Stomach (tissue), 9 donors: ENCODE data around the gene KCNQ1. TPM values are rescaled to one million over a fixed set of nuclear protein-coding genes. Genes with fewer than 3 reads are reported as not detected.

Experiments used
- DNase-seq, 2 donors: peaks; one replicate each; pipeline versions ENCODE4 v3.0.0 to v3.0.0-alpha.2; 2013 to 2019
- H3K27ac ChIP-seq, 5 donors: fragments of 200-600 bp in 4 of 5; sonication (generic) in 4 of 5; one replicate each; pipeline ENCODE4 v1.5.1; 2013 to 2019; ENCODE audit warnings: mild to moderate bottlenecking in 1 of 5, moderate library complexity in 1 of 5
- H3K27me3 ChIP-seq, 3 donors: fragments of 200-600 bp; sonication (generic); one replicate each; pipeline ENCODE4 v1.5.1; 2017 to 2019; ENCODE audit warnings: mixed run types in 1 of 3
- H3K36me3 ChIP-seq, 4 donors: fragments of 200-600 bp; sonication (generic); 1 replicate in 3 of 4; 2 replicates in 1 of 4; pipeline ENCODE4 v1.5.1; 2016 to 2019
- H3K4me1 ChIP-seq, 4 donors: fragments of 200-600 bp; sonication (generic); one replicate each; pipeline ENCODE4 v1.5.1; 2016 to 2019
- H3K4me3 ChIP-seq, 4 donors: fragments of 200-600 bp; sonication (generic) in 3 of 4; one replicate each; pipeline ENCODE4 v1.5.1; 2016 to 2019; ENCODE audit warnings: mild to moderate bottlenecking in 1 of 4
- H3K9me3 ChIP-seq, 4 donors: fragments of 200-600 bp; sonication (generic); one replicate each; pipeline ENCODE4 v1.5.1; 2016 to 2019
- CTCF ChIP-seq, 7 experiments: fragments of 450-650 bp in 4 of 7; fragments of 200-600 bp in 3 of 7; sonication (generic) in 3 of 7; IDR thresholded peaks; one replicate each; pipeline ENCODE4 v1.5.1; 2016 to 2019; ENCODE audit warnings: antibody characterized with exemption in 7 of 7, control low read depth in 2 of 7, mild to moderate bottlenecking in 1 of 7
- EP300 ChIP-seq: sonication (generic); formaldehyde crosslinking; IDR thresholded peaks from one replicate; pipeline ENCODE4 v1.6.1; 2017; ENCODE audit warnings: antibody characterized with exemption
- POLR2A ChIP-seq, 4 donors: fragments of 450-650 bp; IDR thresholded peaks; one replicate each; pipeline ENCODE4 v1.6.1; 2016; ENCODE audit warnings: antibody characterized with exemption in 4 of 4, control low read depth in 2 of 4, mild to moderate bottlenecking in 1 of 4, moderate library complexity in 1 of 4
- POLR2AphosphoS5 ChIP-seq, 3 donors: sonication (generic); formaldehyde crosslinking; IDR thresholded peaks; one replicate each; pipeline ENCODE4 v1.6.1; 2016; ENCODE audit warnings: antibody characterized with exemption in 3 of 3
- WGBS, 5 donors: extraction: QIAGEN DNeasy Blood & Tissue Kit in 3 of 5; methylation state at CpG; one replicate each; pipeline versions ENCODE4 v1.1.5 to v1.1.7; 2013 to 2018; 5-methylcytosine and 5-hydroxymethylcytosine counted together
- intact Hi-C: fragments of 100-400 bp; cut with DNase I; formaldehyde crosslinking; loops from one replicate; pipeline ENCODE4 v1.15.1; 2023; ENCODE audit warnings: low total_unique reads
- polyA plus RNA-seq, 3 donors: library from polyadenylated mRNA; stranded (reverse); fragments of 200-250 nt; gene quantifications; one replicate each; pipeline ENCODE4 v1.2.3, GENCODE V29; 2013
- total RNA-seq, 5 donors: library from RNA; depleted of rRNA; stranded (reverse); fragments of >200 nt; gene quantifications; one replicate each; pipeline versions ENCODE4 v1.1.0 to v1.2.3, GENCODE V29; 2014 to 2016
- donor health status: healthy with polysubstance abuse.
- donor health status: Bipolar disorder and iron deficiency.
- donor health status: healthy.

The KCNQ1 gene
- total and polyA plus RNA-seq, 8 donors: 12.1 to 155 (median 49.0) TPM

- Histone ChIP-seq H3K9me3 (no peaks in the 10 kb centered on the region), H3K4me3 (no peak overlapping the region), H3K4me1 (no peaks in the 10 kb centered on the region), H3K36me3 (no peaks in the 10 kb centered on the region), H3K27me3 (no peaks in the 10 kb centered on the region), H3K27ac (no peak overlapping the region)
- TF ChIP-seq POLR2AphosphoS5 (IDR thresholded peaks at IDR 0.05) (no peak), POLR2A (IDR thresholded peaks at IDR 0.05) (no peak)
- intact Hi-C loops: no loop called here
- WGBS, 5 donors: 93 to 95% (median 94%) methylated on average over 8 to 10 of the region's 10 CpGs
- no peak for DNase-seq
Measured at GRCh38 chr11:2762031-2762380, 317.2 kb downstream of the KCNQ1 start.

- H3K9me3 ChIP-seq: no peaks in the 10 kb centered on the region
- intact Hi-C loops: no loop called here
- 89 to 97% (median 94%) methylated on average over 14 to 17 of the region's 17 CpGs for whole genome bisulfite sequencing, 5 donors
- no peaks in the 10 kb centered on the region for H3K36me3 ChIP-seq
- peak in 1 of 2 donors; percentile 22 for DNase-seq
- no peak overlapping the region for H3K27ac ChIP-seq
- no peak overlapping the region for H3K4me3 ChIP-seq
- TF ChIP-seq POLR2AphosphoS5 (IDR thresholded peaks at IDR 0.05) (no peak), CTCF (IDR thresholded peaks at IDR 0.05) (no peak), POLR2A (IDR thresholded peaks at IDR 0.05) (no peak), EP300 (no peak)
- H3K27me3 ChIP-seq: no peaks in the 10 kb centered on the region
- no peaks in the 10 kb centered on the region for H3K4me1 ChIP-seq
Measured at GRCh38 chr11:2762451-2762850, 317.6 kb downstream of the KCNQ1 start.

- Histone ChIP-seq H3K36me3 (no peaks in the 10 kb centered on the region), H3K9me3 (no peaks in the 10 kb centered on the region), H3K4me3 (no peak overlapping the region), H3K4me1 (no peaks in the 10 kb centered on the region), H3K27me3 (no peaks in the 10 kb centered on the region), H3K27ac (no peak overlapping the region)
- TF ChIP-seq POLR2AphosphoS5 (IDR thresholded peaks at IDR 0.05) (no peak), POLR2A (IDR thresholded peaks at IDR 0.05) (no peak), EP300 (no peak), CTCF (IDR thresholded peaks at IDR 0.05) (no peak)
- 77 to 83% (median 80%) methylated on average over 4 of the region's 4 CpGs for WGBS, 5 donors
- intact Hi-C loops: no loop called here
- DNase-seq: no peak
Measured at GRCh38 chr11:2763984-2764383, 319.2 kb downstream of the KCNQ1 start.

GRCh38 chr11:2765491-2765890 lies 320.7 kb downstream of the KCNQ1 start:
- H3K27me3 ChIP-seq: no peaks in the 10 kb centered on the region
- no peak for DNase-seq
- WGBS, 5 donors: 58 to 95% (median 61%) methylated on average over 3 of the region's 3 CpGs
- intact Hi-C loops: no loop called here
- H3K9me3 ChIP-seq: no peaks in the 10 kb centered on the region
- no peaks in the 10 kb centered on the region for H3K4me1 ChIP-seq
- H3K27ac ChIP-seq: no peak overlapping the region
- TF ChIP-seq CTCF (IDR thresholded peaks at IDR 0.05): no peak
- H3K4me3 ChIP-seq: no peak overlapping the region
- peaks cover 0 to 6% (median 0%) of the 10 kb centered on the region in 4 donors for H3K36me3 ChIP-seq

GRCh38 chr11:2766166-2766565 lies 321.4 kb downstream of the KCNQ1 start:
- peaks cover 0 to 6% (median 0%) of the 10 kb centered on the region in 4 donors for H3K36me3 ChIP-seq

More at GRCh38 chr11:2766166-2766565, 321.4 kb downstream of the KCNQ1 start:
- Histone ChIP-seq H3K4me1 (no peaks in the 10 kb centered on the region), H3K27me3 (no peaks in the 10 kb centered on the region), H3K9me3 (no peaks in the 10 kb centered on the region), H3K4me3 (no peak overlapping the region), H3K27ac (no peak overlapping the region)
- 87 to 98% (median 93%) methylated on average over 4 of the region's 4 CpGs for WGBS, 5 donors
- TF ChIP-seq POLR2A (IDR thresholded peaks at IDR 0.05): no peak
- TF ChIP-seq CTCF (IDR thresholded peaks at IDR 0.05): no peak
- no peak for TF ChIP-seq POLR2AphosphoS5 (IDR thresholded peaks at IDR 0.05)
- no peak for TF ChIP-seq EP300
- intact Hi-C loops: no loop called here
- no peak for DNase-seq
